ENCODE measurements around the gene LYST.
"Not testable (repeated sequence)": the region's sequence is repeated elsewhere in the genome, so short reads cannot be mapped to it uniquely, and the experiment has no call there.

The LYST gene

DNA sequence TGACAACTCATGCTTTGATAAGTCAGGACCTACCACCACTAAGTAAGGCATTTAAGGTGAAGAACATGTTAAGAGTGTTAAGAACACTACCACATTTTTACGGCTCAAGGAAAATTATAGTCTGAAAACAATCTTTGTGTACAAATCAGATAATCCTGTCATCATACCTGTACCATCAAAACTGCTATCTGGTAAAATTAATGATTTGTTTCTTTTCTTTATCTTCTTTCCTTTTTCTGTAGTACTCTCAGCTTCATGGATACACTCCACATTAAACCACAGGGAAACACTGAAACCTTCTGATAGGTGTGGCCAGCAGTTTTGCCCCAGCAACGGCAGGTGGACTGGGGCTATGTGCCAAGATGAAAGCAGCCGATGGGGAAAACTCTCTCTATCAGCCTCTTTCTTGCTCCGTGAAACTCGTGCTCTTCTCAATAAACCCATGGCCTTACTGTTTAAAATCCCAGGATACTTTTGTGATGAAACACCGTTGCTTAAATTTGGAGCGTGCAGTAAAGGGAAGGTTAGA is 75.1 kb downstream of the LYST start:
- no peak overlapping the region for H3K4me3 ChIP-seq (replicated peaks; ENCODE audit: insufficient read depth, low read length)
- no peak overlapping the region for H3K27ac ChIP-seq (replicated peaks)
- H3K27me3 ChIP-seq (ENCODE audit: insufficient read depth, poor library complexity, severe bottlenecking): no peaks in the 10 kb centered on the region
- TF ChIP-seq POLR2AphosphoS5 (IDR thresholded peaks at IDR 0.05; ENCODE audit: low read depth): no peak
- TF ChIP-seq SPI1 (IDR thresholded peaks at IDR 0.05; ENCODE audit: borderline replicate concordance, low read depth): no peak
- TF ChIP-seq REST (IDR thresholded peaks at IDR 0.05; ENCODE audit: insufficient replicate concordance, low read depth): no peak
- TF ChIP-seq GABPA (IDR thresholded peaks at IDR 0.05; ENCODE audit: low read depth): no peak
- no peak for TF ChIP-seq CTCF (IDR thresholded peaks at IDR 0.05; ENCODE audit: insufficient read depth, low read length)
- DNase-seq (ENCODE audit: low read depth in 1 of 2, low spot score in 1 of 2): no peak

- Histone ChIP-seq H3K27me3 (ENCODE audit: insufficient read depth, poor library complexity, severe bottlenecking) (no peaks in the 10 kb centered on the region), H3K27ac (replicated peaks) (no peak overlapping the region), H3K4me3 (replicated peaks; ENCODE audit: insufficient read depth, low read length) (no peak overlapping the region)
- DNase-seq (ENCODE audit: low read depth in 1 of 2, low spot score in 1 of 2): no peak
- TF ChIP-seq REST (IDR thresholded peaks at IDR 0.05; ENCODE audit: insufficient replicate concordance, low read depth) (no peak), POLR2AphosphoS5 (IDR thresholded peaks at IDR 0.05; ENCODE audit: low read depth) (no peak), CTCF (IDR thresholded peaks at IDR 0.05; ENCODE audit: insufficient read depth, low read length) (no peak), SPI1 (IDR thresholded peaks at IDR 0.05; ENCODE audit: borderline replicate concordance, low read depth) (no peak), GABPA (IDR thresholded peaks at IDR 0.05; ENCODE audit: low read depth) (no peak)
These were observed 76.6 kb downstream of the LYST start for GRCh38 chr1:235790123-235790522.

DNA sequence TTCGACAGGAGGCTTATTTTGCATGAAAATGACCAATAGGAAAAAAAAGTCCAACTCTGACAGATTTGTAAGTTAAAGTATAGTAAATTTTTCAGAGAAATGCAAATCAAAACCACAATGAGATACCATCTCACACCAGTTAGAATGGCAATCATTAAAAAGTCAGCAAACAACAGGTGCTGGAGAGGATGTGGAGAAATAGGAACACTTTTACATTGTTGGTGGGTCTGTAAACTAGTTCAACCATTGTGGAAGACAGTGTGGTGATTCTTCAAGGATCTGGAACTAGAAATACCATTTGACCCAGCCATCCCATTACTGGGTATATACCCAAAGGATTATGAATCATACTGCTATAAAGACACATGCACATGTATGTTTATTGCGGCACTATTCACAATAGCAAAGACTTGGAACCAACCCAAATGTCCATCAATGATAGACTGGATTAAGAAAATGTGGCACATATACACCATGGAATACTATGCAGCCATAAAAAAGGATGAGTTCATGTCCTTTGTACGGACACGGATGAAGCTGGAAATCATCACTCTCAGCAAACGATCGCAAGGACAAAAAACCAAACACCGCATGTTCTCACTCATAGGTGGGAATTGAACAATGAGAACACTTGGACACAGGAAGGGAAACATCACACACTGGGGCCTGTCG is 80.3 kb downstream of the LYST start:
- DNase-seq (ENCODE audit: low read depth in 1 of 2, low spot score in 1 of 2); H3K27ac ChIP-seq (replicated peaks); H3K27me3 ChIP-seq (ENCODE audit: insufficient read depth, poor library complexity, severe bottlenecking); H3K4me3 ChIP-seq (replicated peaks; ENCODE audit: insufficient read depth, low read length): not testable (repeated sequence)

GRCh38 chr1:235784950-235785349 is 81.8 kb downstream of the LYST start:
- TF ChIP-seq GABPA (IDR thresholded peaks at IDR 0.05; ENCODE audit: low read depth): no peak
- no peak for TF ChIP-seq CTCF (IDR thresholded peaks at IDR 0.05; ENCODE audit: insufficient read depth, low read length)
- no peak for TF ChIP-seq POLR2AphosphoS5 (IDR thresholded peaks at IDR 0.05; ENCODE audit: low read depth)
- TF ChIP-seq REST (IDR thresholded peaks at IDR 0.05; ENCODE audit: insufficient replicate concordance, low read depth): no peak
- TF ChIP-seq SPI1 (IDR thresholded peaks at IDR 0.05; ENCODE audit: borderline replicate concordance, low read depth): no peak
- Histone ChIP-seq H3K27ac (replicated peaks) (no peak overlapping the region), H3K27me3 (ENCODE audit: insufficient read depth, poor library complexity, severe bottlenecking) (no peaks in the 10 kb centered on the region), H3K4me3 (replicated peaks; ENCODE audit: insufficient read depth, low read length) (no peak overlapping the region)
- no peak for DNase-seq (ENCODE audit: low read depth in 1 of 2, low spot score in 1 of 2)
